Suppressor macrophage (primary cell): ENCODE results near the gene DHX15.

Source experiments
- DNase-seq, 4 experiments: peaks; one replicate each; pipeline ENCODE4 v3.0.0-alpha.2; 2020 to 2022

Gene DHX15

DNA sequence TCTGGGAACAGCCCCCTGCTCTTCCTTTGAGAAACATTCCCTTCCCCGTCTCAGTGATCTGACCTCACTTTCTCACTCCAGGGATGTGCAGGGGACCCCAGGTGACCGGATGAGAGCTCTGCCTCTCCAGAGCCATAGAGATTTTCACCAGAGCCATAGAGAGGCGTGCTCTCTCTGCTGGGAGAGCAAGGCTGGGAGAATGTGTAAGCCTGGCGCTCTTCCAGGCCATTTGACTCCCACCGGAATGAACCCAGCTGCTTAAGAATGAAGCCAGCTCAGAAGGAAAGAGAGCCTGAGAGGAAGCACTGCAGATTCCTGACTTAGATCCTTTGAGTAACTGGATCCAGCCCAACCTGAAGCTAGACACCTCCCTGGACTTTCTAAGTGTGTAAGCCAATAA lies 106.4 kb downstream of the DHX15 start:
- DNase-seq = no peak
